GM19099 (cell line): ENCODE data around the gene AOAH.

Experiments
- POLR2A ChIP-seq: IDR thresholded peaks from 3 replicates; pipeline ENCODE4 v1.6.1; 2011; ENCODE audit warnings: low read depth; ENCODE audit not compliant: insufficient read length; ENCODE audit errors: extremely low read depth

The AOAH gene

GRCh38 chr7:36683695-36684357, 40.5 kb downstream of the AOAH start:
- no peak for TF ChIP-seq POLR2A

GRCh38 chr7:36683111-36683510, 41.2 kb downstream of the AOAH start:
- no peak for TF ChIP-seq POLR2A

- TF ChIP-seq POLR2A: no peak
Observed at GRCh38 chr7:36682102-36682501, 42.2 kb downstream of the AOAH start.

- TF ChIP-seq POLR2A: no peak
Observed at GRCh38 chr7:36677769-36678437, 46.4 kb downstream of the AOAH start.

GRCh38 chr7:36673703-36674102, 50.6 kb downstream of the AOAH start:
- no peak for TF ChIP-seq POLR2A

GRCh38 chr7:36671432-36671829, 52.9 kb downstream of the AOAH start:
- TF ChIP-seq POLR2A: no peak

GRCh38 chr7:36670585-36671431, 53.5 kb downstream of the AOAH start:
- no peak for TF ChIP-seq POLR2A

GRCh38 chr7:36668750-36669149, 55.5 kb downstream of the AOAH start:
- TF ChIP-seq POLR2A: no peak

GRCh38 chr7:36668080-36668479, 56.2 kb downstream of the AOAH start:
- TF ChIP-seq POLR2A: no peak

GRCh38 chr7:36667007-36667745, 57.1 kb downstream of the AOAH start:
- TF ChIP-seq POLR2A: no peak

- no peak for TF ChIP-seq POLR2A
Observed at GRCh38 chr7:36663481-36663880, 60.8 kb downstream of the AOAH start.

- no peak for TF ChIP-seq POLR2A
Observed at GRCh38 chr7:36661135-36661840, 63.0 kb downstream of the AOAH start.

- TF ChIP-seq POLR2A: no peak
Observed at GRCh38 chr7:36659638-36660341, 64.5 kb downstream of the AOAH start.

- TF ChIP-seq POLR2A: no peak
Observed at GRCh38 chr7:36659172-36659516, 65.2 kb downstream of the AOAH start.
